LNCaP clone FGC (cell line): ENCODE measurements around the gene SOHLH1.

Experiments
- DNase-seq: peaks from one replicate; pipeline ENCODE4 v3.0.0-alpha.2; 2011; ENCODE audit warnings: low read depth
- H3K4me3 ChIP-seq: 2 replicates; pipeline ENCODE4 v1.5.1; 2011; ENCODE audit warnings: mild to moderate bottlenecking, low read depth, low read length, control low read depth
- CTCF ChIP-seq: IDR thresholded peaks from 2 replicates; pipeline ENCODE4 v1.5.1; 2012; ENCODE audit warnings: mild to moderate bottlenecking; ENCODE audit not compliant: control insufficient read depth, insufficient read depth; ENCODE audit errors: extremely low read depth

SOHLH1 gene

GRCh38 chr9:135693771-135694170 lies 5.5 kb downstream of the SOHLH1 start:
- no peak for TF ChIP-seq CTCF
- no peak overlapping the region for H3K4me3 ChIP-seq
- DNase-seq = no peak

- DNase-seq = no peak
- no peak for TF ChIP-seq CTCF
- H3K4me3 ChIP-seq = no peak overlapping the region
Measured at GRCh38 chr9:135693265-135693664, 6.0 kb downstream of the SOHLH1 start.

DNA sequence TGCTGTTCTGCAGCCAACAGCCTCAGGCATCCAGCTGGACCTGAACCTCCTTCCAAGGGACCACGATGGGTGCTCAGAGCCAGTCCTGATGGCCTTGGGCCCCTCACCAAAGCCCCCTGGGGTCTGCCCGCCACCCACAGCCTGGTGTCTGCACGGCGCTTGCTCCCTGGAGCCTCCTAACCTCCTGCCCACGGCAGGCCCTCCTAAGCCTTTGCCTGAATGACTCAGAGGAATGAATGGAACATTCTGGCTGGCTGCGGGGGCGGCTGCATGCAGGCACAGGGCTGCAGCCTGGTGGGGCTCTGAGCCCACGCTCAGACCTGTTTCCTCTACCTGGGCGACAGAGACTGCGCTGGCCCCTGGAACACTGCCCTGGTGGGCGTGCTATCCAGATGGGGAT lies 6.9 kb downstream of the SOHLH1 start:
- H3K4me3 ChIP-seq = no peak overlapping the region
- TF ChIP-seq CTCF = no peak
- no peak for DNase-seq

GRCh38 chr9:135690836-135691570 lies 8.3 kb downstream of the SOHLH1 start:
- no peak for TF ChIP-seq CTCF
- no peak for DNase-seq
- H3K4me3 ChIP-seq = no peak overlapping the region

DNA sequence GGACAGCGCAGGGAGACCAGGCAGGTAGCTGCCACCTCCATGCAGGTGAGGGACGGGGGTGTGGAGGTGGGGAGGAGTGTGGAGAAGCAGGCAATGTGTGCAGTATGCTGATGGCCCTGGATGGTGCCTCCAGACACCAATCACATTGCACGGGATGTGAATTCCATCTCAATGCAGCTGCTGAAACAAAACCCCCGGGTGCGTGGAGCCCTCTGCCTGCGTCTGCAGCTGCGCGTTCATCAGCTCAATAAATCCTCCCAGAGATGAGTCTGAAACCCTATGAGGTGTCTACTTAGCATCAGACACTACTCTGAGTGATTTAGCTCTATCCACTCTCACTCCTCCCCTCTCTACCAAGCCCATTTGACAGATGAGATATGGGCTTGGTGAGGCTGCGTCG lies 10.3 kb downstream of the SOHLH1 start:
- TF ChIP-seq CTCF = no peak
- DNase-seq = no peak
- H3K4me3 ChIP-seq = no peak overlapping the region

GRCh38 chr9:135687216-135687615 lies 12.1 kb downstream of the SOHLH1 start:
- no peak for DNase-seq
- H3K4me3 ChIP-seq = no peak overlapping the region
- TF ChIP-seq CTCF = no peak

DNA sequence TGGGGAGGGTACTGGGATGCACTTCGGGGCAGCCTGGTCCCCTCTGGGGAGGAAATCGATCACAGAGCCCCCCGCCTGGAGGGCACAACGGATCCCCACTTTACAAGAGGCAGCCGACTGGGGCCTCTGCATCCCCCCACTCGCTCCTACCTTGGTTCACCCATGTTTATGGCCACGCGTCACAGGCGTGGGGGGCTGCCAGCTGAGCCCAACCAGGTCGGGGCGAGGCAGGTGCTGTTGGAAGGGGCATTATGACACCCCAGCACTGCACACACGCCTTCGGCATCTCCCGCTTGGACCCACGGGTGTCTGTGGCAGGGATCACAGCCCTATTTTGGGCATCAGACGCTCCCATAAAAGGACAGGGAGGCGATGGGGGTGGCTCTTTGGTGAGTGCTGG lies 14.6 kb downstream of the SOHLH1 start:
- no peak overlapping the region for H3K4me3 ChIP-seq
- no peak for TF ChIP-seq CTCF
- DNase-seq = no peak
